Measurements from ENCODE around the gene MEI1. TPM values are rescaled to one million over a fixed set of nuclear protein-coding genes. Genes with fewer than 3 reads are reported as not detected.

MEI1 gene
- total and polyA plus RNA-seq, 2 of the 4 experiments (the other 2 are of a cell fraction), result 0.90 to 2.6 TPM

DNA sequence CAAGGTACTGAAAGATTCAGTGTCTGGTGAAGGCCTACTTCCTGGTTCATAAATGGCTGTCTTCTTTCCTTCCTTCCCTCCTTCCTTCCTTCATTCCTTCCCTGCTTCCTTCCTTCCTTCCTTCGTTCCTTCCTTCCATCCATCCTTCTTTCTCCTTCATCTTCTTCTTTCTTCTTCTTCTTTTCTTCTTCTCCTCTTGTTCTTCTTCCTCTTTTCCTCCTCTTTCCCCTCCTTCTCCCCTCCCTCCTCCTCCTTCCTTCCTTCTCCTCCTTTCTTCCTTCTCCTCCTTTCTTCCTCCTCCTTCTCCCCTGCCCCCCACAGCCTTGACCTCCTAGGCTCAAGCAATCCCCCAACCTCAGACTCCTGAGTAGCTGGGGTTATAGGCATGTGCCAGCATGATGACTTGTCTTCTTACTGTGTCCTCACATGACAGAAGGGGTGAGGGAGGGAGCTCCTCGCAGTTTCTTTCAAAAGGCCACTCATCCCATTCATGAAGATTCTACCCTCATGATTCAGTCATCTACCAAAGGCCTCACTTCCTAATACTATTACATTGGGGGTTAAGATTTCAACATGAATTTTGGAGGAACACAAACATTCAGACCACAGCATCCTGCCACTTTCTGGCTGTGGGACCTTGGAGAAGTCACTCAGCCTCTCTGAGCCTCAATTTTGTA, 78.6 kb downstream of the MEI1 start:
- H3K36me3 ChIP-seq (ENCODE audit: control insufficient read depth, insufficient read depth, low read length), result no peaks in the 10 kb centered on the region
- dilution Hi-C loops (cut with HindIII; ENCODE audit: low sequenced_read_pairs, unreplicated experiment), result no loop called here
- POLR2A ChIA-PET (ENCODE audit: unreplicated experiment), result no interaction called here

More for the DNA sequence above, 78.6 kb downstream of the MEI1 start:
- Histone ChIP-seq H4K8ac (ENCODE audit: low read depth in 2 of 2, low read length in 2 of 2) (no peak overlapping the region), H3K4ac (ENCODE audit: low read depth, low read length) (no peak overlapping the region), H3K18ac (ENCODE audit: low read depth, low read length) (no peak overlapping the region), H2BK5ac (ENCODE audit: low read depth, low read length, poor library complexity, severe bottlenecking) (no peak overlapping the region), H3K4me3 (ENCODE audit: insufficient read depth, low read depth, low read length) (no peak overlapping the region), H2BK120ac (ENCODE audit: low read depth, low read length) (no peak overlapping the region), H3K27me3 (ENCODE audit: control insufficient read depth, insufficient read depth, low read length) (peaks cover 6% of the 10 kb centered on the region), H2BK15ac (ENCODE audit: low read depth, low read length) (no peak overlapping the region), H2AK5ac (ENCODE audit: low read depth, low read length) (no peak overlapping the region), H4K5ac (ENCODE audit: low read depth, low read length) (no peak overlapping the region), H3K4me2 (ENCODE audit: low read depth, low read length) (no peak overlapping the region), H2AFZ (replicated peaks; ENCODE audit: low read length, poor library complexity) (no peak overlapping the region), H2BK20ac (ENCODE audit: low read depth, low read length) (no peak overlapping the region), H3K23ac (ENCODE audit: low read depth, low read length) (no peak overlapping the region), H3K14ac (replicated peaks; ENCODE audit: low read depth, low read length) (no peak overlapping the region), H3K27ac (ENCODE audit: insufficient read depth, low read length) (no peak overlapping the region), H3K9ac (ENCODE audit: low read depth, low read length) (no peak overlapping the region), H3K9me3 (ENCODE audit: control insufficient read depth, insufficient read depth, low read length) (no peaks in the 10 kb centered on the region), H3K56ac (ENCODE audit: extremely low read depth, insufficient read depth, low read length) (no peak overlapping the region), H2AK9ac (replicated peaks; ENCODE audit: low read depth, low read length, poor library complexity) (no peak overlapping the region), H3K9me1 (ENCODE audit: insufficient read depth, low read length) (no peaks in the 10 kb centered on the region), H3K79me1 (ENCODE audit: low read depth in 1 of 2, low read length in 2 of 2) (no peaks in the 10 kb centered on the region), H4K20me1 (ENCODE audit: insufficient read depth, low read length) (no peaks in the 10 kb centered on the region), H3K4me1 (ENCODE audit: control insufficient read depth, insufficient read depth, low read length) (no peaks in the 10 kb centered on the region), H4K91ac (ENCODE audit: insufficient read depth, low read depth, low read length) (no peak overlapping the region)
- in situ Hi-C loops (cut with MboI; ENCODE audit: low sequenced_read_pairs), result no loop called here
- CTCF ChIA-PET, result no interaction called here
- no TSS peak for BruUV-seq (replicated peaks)
- no peak for TF ChIP-seq RFX5 (IDR thresholded peaks at IDR 0.05; ENCODE audit: low read depth, low read length)
- TF ChIP-seq BHLHE40 (IDR thresholded peaks at IDR 0.05; ENCODE audit: low read depth, low read length), result no peak
- no peak for TF ChIP-seq MXI1 (IDR thresholded peaks at IDR 0.05; ENCODE audit: borderline replicate concordance, low read depth, low read length)
- no peak for TF ChIP-seq RAD21 (IDR thresholded peaks at IDR 0.05; ENCODE audit: low read length)
- TF ChIP-seq SMC3 (IDR thresholded peaks at IDR 0.05; ENCODE audit: low read depth, low read length), result no peak
- TF ChIP-seq, protein P1, sequence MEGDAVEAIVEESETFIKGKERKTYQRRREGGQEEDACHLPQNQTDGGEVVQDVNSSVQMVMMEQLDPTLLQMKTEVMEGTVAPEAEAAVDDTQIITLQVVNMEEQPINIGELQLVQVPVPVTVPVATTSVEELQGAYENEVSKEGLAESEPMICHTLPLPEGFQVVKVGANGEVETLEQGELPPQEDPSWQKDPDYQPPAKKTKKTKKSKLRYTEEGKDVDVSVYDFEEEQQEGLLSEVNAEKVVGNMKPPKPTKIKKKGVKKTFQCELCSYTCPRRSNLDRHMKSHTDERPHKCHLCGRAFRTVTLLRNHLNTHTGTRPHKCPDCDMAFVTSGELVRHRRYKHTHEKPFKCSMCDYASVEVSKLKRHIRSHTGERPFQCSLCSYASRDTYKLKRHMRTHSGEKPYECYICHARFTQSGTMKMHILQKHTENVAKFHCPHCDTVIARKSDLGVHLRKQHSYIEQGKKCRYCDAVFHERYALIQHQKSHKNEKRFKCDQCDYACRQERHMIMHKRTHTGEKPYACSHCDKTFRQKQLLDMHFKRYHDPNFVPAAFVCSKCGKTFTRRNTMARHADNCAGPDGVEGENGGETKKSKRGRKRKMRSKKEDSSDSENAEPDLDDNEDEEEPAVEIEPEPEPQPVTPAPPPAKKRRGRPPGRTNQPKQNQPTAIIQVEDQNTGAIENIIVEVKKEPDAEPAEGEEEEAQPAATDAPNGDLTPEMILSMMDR (conservative IDR thresholded peaks at IDR 0.05; ENCODE audit: low read depth, low read length), result no peak
- no peak for TF ChIP-seq POLR2A (IDR thresholded peaks at IDR 0.05; ENCODE audit: low read depth, low read length)
- no peak for TF ChIP-seq FOS (IDR thresholded peaks at IDR 0.05; ENCODE audit: low read depth, low read length)
- no peak for TF ChIP-seq CEBPB (IDR thresholded peaks at IDR 0.05; ENCODE audit: low read depth, low read length)
- TF ChIP-seq USF2 (IDR thresholded peaks at IDR 0.05; ENCODE audit: low read depth, low read length), result no peak
- no peak for TF ChIP-seq MAFK (IDR thresholded peaks at IDR 0.05; ENCODE audit: low read depth, low read length)
- ATAC-seq (ENCODE audit: low read depth) (no peak), DNase-seq (no peak)
- 73 to 100% methylated on average over 1 of the region's 2 CpGs for WGBS, 2 experiments (ENCODE audit: extremely low coverage in 2 of 2, insufficient read length in 1 of 2)
- intact Hi-C loops (cut with micrococcal nuclease), result no loop called here
